Motor neuron (in vitro differentiated cells): ENCODE measurements around the gene RNPEP. TPM values are rescaled to one million over a fixed set of nuclear protein-coding genes. Genes with fewer than 3 reads are reported as not detected.

Experiments used
- ATAC-seq, 8 experiments: fragments of 200-7000 bp; cut with Tn5 transposase; replicated peaks in 6 of 8; 2 replicates each; pipeline ENCODE4 v1.8.0; 2021; ENCODE audit warnings: mild to moderate bottlenecking in 8 of 8, moderate library complexity in 8 of 8
- H3K27ac ChIP-seq, 2 donors: fragments of 250-450 bp; sonication (Bioruptor Pico); 2 replicates each; pipeline ENCODE4 v1.9.0; 2021; ENCODE audit warnings: antibody characterized with exemption in 2 of 2, mild to moderate bottlenecking in 2 of 2, moderate library complexity in 1 of 2
- H3K4me1 ChIP-seq, 2 donors: fragments of 250-450 bp; sonication (Bioruptor Pico); replicated peaks in 1 of 2; 2 replicates each; pipeline ENCODE4 v1.6.1; 2021; ENCODE audit warnings: antibody characterized with exemption in 2 of 2, mild to moderate bottlenecking in 2 of 2, moderate library complexity in 1 of 2
- H3K4me3 ChIP-seq, 5 donors: fragments of 250-450 bp; sonication (Bioruptor Pico); 2 replicates each; pipeline ENCODE4 v1.9.0; 2021; ENCODE audit warnings: antibody characterized with exemption in 5 of 5, mild to moderate bottlenecking in 5 of 5, moderate library complexity in 4 of 5
- WGBS, 10 experiments: fragments of 450-650 bp; shearing (Covaris generic); methylation state at CpG; one replicate each; pipeline ENCODE4 v1.0.0; 2022; 5-methylcytosine and 5-hydroxymethylcytosine counted together
- in situ Hi-C, 9 experiments: fragments of 400-800 bp; cut with MboI; loops; one replicate each; pipeline ENCODE4 v1.15.0; 2021; ENCODE audit warnings: low sequenced_read_pairs in 9 of 9, low pct_unique_long_range_greater_than_20kb in 2 of 9; ENCODE audit not compliant: unreplicated experiment in 9 of 9
- total RNA-seq, 8 experiments: library from RNA; unstranded; fragments of 300-600 nt; gene quantifications; 2 replicates each; pipeline versions ENCODE4 v1.2.3 to v1.2.4, GENCODE V29; 2022

The RNPEP gene
- total RNA-seq, 8 experiments from 2014 or later: 33.6 to 137 (median 44.4) TPM

DNA sequence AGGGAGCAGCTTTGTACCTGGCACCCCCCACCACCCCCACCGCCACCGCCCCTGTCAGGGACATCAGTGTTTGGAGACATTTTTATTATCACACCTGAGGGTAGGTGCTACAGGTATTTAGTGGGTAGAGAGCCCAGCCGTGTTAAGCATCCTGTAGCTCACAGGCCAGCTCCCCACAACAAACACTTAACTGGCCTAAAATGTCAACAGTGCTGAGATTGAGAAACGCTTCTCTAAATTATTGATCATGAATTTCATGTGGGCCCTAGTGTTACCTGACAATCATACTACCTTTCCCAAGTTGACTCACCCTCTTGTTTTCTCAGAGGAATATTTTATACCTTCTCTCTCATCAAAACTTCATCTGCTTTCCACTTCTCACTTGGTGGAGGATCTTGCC, 49.3 kb downstream of the RNPEP start:
- H3K4me3 ChIP-seq: no peak overlapping the region
- peaks cover 11 to 16% of the 10 kb centered on the region in 2 donors for H3K4me1 ChIP-seq
- in situ Hi-C loops: no loop called here
- no peak for ATAC-seq
- WGBS, 10 experiments: 0 to 100% (median 81%) methylated on average over 1 to 3 of the region's 4 CpGs; no CpG with 5 or more reads in 4 of the 10 experiments
- no peak overlapping the region for H3K27ac ChIP-seq

DNA sequence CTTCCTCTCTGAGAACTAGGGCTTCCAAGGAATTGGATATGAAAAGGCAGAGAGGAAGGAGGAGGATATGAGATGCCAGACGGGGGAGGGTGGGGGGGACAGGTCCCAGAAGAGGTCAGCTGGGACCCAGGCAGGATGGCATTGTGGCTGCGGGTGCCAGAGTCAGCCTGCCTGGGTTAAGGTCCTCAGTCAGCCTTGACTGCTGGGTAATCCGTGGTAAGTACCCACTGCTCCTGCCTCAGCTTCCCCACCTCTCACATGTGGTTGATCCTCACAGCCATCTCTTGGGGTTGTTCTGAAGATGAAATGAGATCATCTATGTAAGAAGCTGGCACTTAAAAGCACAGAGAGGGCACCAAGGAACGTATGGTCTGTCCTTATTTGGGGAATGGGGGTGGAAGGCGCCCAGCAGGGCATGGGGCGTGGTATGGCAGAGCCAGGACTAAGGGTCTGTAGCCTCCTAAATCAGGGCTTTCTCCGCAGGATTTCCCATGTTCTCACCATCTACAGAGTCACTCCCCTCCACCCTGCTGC, 51.8 kb downstream of the RNPEP start:
- peak overlapping the region; percentile 67 to 86 for H3K27ac ChIP-seq
- ATAC-seq: no peak
- no peak overlapping the region for H3K4me3 ChIP-seq
- WGBS, 10 experiments: 50 to 96% (median 73%) methylated on average over 1 to 5 of the region's 7 CpGs; no CpG with 5 or more reads in 3 of the 10 experiments
- peaks cover 11 to 16% of the 10 kb centered on the region in 2 donors for H3K4me1 ChIP-seq
- in situ Hi-C loops: no loop called here

DNA sequence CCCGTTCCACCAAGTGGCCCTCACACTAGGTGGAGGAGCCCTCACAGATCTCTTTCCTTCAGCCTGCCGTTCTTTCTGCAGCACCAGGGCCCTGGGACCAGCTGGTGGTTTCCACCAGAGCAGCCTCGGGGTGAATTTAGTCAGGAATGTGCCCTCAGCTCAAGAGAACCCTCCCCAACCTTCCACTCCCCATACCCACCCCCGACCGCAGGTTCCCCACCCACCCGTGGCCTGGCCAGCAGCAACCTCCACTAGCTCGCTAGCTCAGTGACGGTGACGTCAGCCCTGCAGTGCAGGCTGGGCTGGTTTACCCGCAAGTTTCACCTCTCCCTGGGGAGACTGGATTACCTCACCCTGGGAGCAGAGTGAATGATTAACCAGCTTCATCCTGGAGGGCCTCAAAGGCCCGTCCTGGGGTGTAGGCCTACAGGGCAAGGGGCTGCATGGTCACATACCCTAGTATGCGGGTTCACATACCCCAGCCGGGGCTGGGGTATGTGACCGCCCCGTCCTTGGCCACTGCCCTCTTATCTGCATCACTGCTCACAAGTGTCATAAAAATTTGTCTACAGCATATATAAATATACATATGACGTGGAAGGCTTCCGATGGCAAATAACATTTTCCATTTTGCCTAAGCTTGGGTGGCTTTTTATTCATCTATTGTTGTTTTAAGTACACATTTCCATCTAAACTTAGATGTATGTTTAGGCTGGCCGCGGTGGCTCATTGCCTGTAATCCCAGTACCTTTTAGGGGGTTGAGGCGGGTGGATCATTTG, 52.4 kb downstream of the RNPEP start:
- 0 to 86% (median 74%) methylated on average over 1 to 10 of the region's 20 CpGs; no CpG with 5 or more reads in 2 of the 10 experiments for WGBS, 10 experiments
- H3K4me3 ChIP-seq: no peak overlapping the region
- peak; percentile 93 to 99 (median 98) for ATAC-seq
- in situ Hi-C loops: no loop called here
- H3K27ac ChIP-seq: peak overlapping the region; percentile 67 to 86
- peaks cover 11 to 16% of the 10 kb centered on the region in 2 donors for H3K4me1 ChIP-seq

DNA sequence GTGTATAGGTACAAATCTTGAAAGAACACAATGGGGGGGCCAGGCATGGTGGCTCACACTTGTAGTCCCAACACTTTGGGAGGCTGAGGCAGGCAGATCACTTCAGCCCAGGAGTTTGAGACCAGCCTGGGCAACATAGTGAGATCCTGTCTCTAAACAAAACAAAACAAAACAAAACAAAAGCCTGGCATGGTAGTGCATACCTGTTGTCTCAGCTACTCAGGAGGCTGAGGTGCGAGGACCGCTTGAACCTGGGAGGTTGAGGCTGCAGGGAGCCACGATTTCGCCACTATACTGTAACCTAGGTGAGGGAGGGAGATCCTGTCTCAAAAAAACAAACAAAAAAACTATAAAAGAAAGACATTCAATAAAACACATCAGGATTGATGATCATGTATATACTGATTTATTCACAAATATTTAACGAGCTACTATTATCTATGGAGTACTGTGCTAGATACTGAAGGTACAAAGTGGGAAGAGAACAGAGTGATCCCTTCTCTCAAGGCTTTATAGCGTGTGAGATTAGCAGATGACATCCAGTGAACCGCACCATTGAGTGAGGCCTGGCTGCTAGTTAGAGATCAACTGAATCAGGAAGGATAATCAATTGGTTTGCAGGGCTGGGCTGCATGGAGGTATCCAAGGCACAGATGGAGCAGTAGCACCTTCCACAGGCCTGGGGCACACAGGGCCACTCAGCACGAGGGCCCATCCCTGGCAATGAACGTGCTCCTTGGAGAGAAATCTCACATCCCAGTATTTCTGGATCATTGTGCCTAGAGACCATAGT, 54.3 kb downstream of the RNPEP start:
- in situ Hi-C loops: no loop called here
- H3K27ac ChIP-seq: no peak overlapping the region

DNA sequence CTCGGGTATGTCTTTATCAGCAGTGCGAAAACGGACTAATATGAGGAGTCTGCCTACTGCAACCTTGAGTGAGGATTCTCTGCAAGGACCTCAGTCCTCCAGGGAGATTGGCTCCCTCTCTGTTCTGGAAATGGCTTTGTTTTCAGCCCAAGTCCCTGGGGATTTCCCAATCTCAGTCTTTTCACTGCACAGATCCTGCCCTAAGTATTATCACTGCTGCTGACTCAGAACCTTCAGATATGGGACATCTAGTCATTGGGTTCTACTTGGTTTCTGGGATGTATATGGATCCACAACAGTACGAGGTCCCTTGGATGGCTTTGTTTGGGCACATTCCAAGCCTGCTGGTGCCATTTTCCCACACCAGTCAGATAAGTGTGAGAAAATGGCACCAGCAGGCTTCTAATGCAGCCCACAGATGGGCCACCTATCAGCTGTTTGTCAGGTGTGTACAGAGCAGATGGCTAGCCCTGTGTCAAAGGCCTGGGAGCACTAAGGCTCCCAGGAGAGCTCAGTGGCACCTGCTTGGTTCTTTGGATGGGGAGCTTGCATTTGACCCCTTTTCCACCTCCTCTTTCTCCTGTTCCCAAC, 55.4 kb downstream of the RNPEP start:
- H3K4me1 ChIP-seq: peaks cover 11 to 16% of the 10 kb centered on the region in 2 donors
- no peak for ATAC-seq
- WGBS, 10 experiments: 80 to 100% (median 90%) methylated on average over 1 to 4 of the region's 4 CpGs; no CpG with 5 or more reads in 5 of the 10 experiments
- in situ Hi-C loops: no loop called here
- H3K27ac ChIP-seq: no peak overlapping the region
- no peak overlapping the region for H3K4me3 ChIP-seq

More for the DNA sequence above, 54.3 kb downstream of the RNPEP start:
- ATAC-seq: no peak
- Histone ChIP-seq H3K4me1 (peaks cover 11 to 16% of the 10 kb centered on the region in 2 donors), H3K4me3 (no peak overlapping the region)
- 50 to 100% (median 91%) methylated on average over 1 to 9 of the region's 9 CpGs; no CpG with 5 or more reads in 1 of the 10 experiments for WGBS, 10 experiments

DNA sequence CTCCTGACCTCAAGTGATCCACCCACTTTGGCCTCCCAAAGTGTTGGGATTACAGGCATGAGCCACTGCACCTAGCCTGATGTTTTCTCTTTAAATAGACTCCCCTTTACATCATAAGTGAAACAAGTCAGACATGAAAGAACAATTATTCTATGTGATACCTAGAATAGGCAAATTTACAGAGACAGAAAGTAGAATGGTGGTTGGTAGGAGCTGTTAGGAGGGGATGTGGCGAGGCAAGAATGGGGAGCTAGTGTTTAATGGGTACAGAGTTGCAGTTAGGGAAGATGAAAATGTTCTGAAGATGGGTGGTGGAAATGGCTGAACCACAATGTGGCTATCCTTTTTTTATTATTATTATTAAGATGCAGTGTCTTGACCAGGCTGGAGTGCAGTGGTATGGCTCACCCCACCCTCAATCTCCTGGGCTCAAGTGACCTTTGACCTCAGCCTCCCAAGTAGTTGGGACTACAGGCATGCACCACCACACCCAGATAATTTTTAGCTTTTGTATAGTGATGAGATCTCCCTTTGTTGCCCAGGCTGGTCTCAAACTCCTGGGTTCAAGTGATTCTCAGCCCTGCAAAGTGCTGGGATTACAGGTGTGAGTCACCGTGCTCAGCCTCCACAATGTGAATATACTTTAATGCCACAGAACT, 56.4 kb downstream of the RNPEP start:
- 80 to 100% (median 90%) methylated on average over 1 to 2 of the region's 2 CpGs; no CpG with 5 or more reads in 4 of the 10 experiments for WGBS, 10 experiments
- H3K27ac ChIP-seq: no peak overlapping the region
- in situ Hi-C loops: no loop called here
- H3K4me1 ChIP-seq: peaks cover 11 to 13% of the 10 kb centered on the region in 2 donors
- no peak for ATAC-seq
- no peak overlapping the region for H3K4me3 ChIP-seq

DNA sequence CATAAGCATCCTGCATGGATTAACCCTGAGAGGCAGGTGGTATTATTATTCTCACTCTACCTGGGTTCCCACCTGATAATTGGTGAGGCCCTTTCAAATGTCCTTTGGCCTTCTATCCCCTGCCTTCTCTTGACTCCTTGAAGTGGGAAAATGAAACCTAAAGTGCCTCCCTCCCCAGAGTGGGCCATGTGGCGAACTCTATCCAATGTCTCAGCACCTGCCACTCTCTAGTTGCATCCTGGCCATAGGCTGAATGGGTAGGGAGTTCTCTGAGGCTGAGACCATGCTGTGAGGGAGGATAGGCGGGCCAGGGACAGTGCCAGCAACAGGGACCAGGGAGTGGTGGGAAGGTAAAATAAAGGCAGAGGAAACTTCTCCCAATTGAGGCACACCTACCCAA, 63.3 kb downstream of the RNPEP start:
- Histone ChIP-seq H3K27ac (no peak overlapping the region), H3K4me1 (no peaks in the 10 kb centered on the region), H3K4me3 (no peak overlapping the region)
- in situ Hi-C loops: no loop called here
- 40 to 93% (median 82%) methylated on average over 1 to 2 of the region's 2 CpGs; no CpG with 5 or more reads in 4 of the 10 experiments for WGBS, 10 experiments
- ATAC-seq: no peak

DNA sequence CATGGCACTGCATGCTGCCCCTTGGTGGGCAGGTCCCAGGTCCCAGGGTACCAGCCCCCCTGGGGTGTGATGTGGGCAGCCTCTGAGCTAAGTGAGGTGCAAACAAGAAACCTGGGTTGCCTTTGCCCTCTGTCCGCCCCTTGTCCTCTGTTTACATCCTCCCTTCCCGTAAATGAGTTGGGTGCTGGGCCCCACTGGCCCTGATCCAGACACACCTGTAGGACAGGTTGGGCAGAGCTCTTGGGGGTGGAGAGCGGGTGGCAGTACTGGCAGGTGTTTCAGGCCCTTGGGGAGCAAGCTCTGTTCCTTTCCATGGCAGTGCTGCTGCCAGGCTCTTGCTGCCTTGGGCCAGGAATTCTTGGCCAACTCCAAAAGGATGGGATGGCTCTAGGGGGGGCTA, 63.8 kb downstream of the RNPEP start:
- WGBS, 10 experiments: 60 to 100% (median 80%) methylated on average over 1 to 2 of the region's 3 CpGs; no CpG with 5 or more reads in 5 of the 10 experiments
- in situ Hi-C loops: no loop called here
- H3K4me1 ChIP-seq: no peaks in the 10 kb centered on the region
- no peak for ATAC-seq
- H3K27ac ChIP-seq: no peak overlapping the region
- no peak overlapping the region for H3K4me3 ChIP-seq

DNA sequence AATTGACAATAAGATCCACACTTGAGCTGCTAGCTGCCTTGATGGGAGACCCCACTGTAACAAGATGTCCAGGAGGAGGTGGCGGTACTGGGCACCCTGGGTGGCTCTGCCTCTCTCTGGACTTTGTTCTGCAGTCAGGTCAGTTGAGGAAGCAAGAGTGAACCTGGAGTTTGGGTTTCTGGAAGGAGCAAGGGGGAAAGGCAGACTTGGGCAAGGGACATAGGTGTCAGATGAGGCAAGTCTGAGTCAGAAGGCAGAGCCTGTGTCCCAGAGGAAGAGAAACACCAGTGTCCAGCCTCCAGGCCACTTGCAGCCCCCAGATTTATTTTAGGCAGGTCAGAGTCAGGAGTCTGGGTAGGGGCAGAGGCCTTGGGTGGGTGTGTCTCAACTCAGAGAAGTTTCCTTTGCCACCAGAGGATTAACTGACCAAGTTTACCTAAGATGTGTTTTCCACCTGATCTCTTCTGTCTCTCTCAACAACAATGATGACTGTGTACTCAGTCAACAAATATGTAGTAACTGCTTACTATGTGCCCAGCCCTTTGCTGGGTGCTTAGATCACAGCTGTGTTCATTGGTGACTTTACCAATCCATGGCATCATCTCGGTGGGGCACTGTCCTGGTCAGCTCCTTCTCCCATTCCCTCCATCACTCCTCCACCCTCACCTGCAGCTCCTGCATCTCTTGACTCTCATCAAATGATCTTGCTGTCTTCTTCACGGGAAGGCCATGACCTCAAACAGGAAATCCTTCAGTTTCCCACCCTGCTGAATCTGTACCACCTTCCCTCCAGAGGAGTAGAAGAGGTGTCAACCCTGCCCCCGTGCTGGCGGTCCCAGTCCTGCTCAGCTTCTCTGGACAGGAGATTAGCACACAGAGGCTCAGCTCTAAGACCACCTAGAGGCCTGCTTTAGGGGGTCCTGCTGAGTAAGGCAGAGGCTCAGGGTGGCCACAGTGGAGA, 64.6 kb downstream of the RNPEP start:
- Histone ChIP-seq H3K4me3 (no peak overlapping the region), H3K4me1 (no peaks in the 10 kb centered on the region), H3K27ac (no peak overlapping the region)
- WGBS, 10 experiments: 17 to 100% (median 63%) methylated on average over 1 to 5 of the region's 5 CpGs; no CpG with 5 or more reads in 2 of the 10 experiments
- ATAC-seq: peak in 1 of 8 experiments; percentile 17
- in situ Hi-C loops: no loop called here

DNA sequence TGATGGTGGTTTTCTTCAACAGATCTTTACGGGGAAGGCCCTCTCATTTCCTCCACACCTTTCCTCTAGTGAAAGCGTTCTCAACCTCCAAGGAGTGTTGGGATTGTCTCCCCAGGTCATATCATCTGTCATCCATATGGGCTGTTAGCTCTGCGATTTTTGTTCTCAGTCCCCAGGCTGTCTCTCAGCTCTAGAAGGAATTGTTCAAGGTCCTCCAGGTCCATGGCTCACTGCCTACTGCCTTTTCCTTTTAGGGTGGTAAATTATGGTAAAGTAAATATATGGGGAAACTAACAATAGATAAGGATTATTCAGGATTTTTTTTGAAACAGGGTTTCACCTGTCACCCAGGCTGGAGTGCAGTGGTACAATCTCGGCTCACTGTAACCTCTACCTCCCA, 65.5 kb downstream of the RNPEP start:
- WGBS, 10 experiments: 70 to 100% (median 77%) methylated on average over 2 to 4 of the region's 4 CpGs; no CpG with 5 or more reads in 2 of the 10 experiments
- no peak for ATAC-seq
- in situ Hi-C loops: no loop called here
- Histone ChIP-seq H3K4me1 (no peaks in the 10 kb centered on the region), H3K27ac (no peak overlapping the region), H3K4me3 (no peak overlapping the region)

DNA sequence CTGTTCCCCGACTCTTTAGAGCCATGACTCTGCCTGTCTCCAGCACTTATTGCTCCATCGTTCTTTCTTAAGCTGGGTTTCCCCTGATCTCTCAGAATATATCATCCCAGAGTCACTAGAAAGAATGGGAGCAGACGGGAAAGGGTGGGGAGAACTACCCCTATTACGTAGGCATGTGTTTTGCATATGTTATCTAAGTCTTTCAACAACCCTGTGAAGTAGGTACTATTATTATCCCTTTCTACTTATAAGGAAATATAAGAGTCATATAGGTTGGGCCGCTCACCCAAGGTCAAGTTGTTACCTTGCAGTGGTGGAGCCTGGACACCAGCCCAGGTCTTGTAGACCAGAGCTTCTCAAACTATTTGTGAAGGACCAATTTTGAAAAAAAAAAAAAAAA, 66.7 kb downstream of the RNPEP start:
- peak in 3 of 8 experiments; percentile 50 to 93 (median 92) for ATAC-seq
- WGBS, 10 experiments: 36 to 90% (median 68%) methylated on average over 1 to 5 of the region's 5 CpGs
- Histone ChIP-seq H3K4me3 (no peak overlapping the region), H3K27ac (no peak overlapping the region), H3K4me1 (no peaks in the 10 kb centered on the region)
- in situ Hi-C loops: no loop called here
